HT1080 (cell line): ENCODE results near the gene HPRT1. TPM values are rescaled to one million over a fixed set of nuclear protein-coding genes. Genes with fewer than 3 reads are reported as not detected.

ENCODE experiments used
- DNase-seq: peaks from one replicate; pipeline ENCODE4 v3.0.0-alpha.2; 2015; ENCODE audit warnings: low read depth
- small RNA-seq: library from RNA; depleted of rRNA; stranded (forward); fragments of <200 nt; gene quantifications from one replicate; pipeline ENCODE3, GENCODE V24; 2014
- total RNA-seq: library from RNA; depleted of rRNA; stranded (reverse); fragments of >200 nt; shearing (Covaris generic); gene quantifications from 2 replicates; pipeline ENCODE4 v1.2.3, GENCODE V29; 2014; rRNA removed

Gene HPRT1
- total RNA-seq, 1 experiment from 2014 or later, result 17.1 TPM

DNA sequence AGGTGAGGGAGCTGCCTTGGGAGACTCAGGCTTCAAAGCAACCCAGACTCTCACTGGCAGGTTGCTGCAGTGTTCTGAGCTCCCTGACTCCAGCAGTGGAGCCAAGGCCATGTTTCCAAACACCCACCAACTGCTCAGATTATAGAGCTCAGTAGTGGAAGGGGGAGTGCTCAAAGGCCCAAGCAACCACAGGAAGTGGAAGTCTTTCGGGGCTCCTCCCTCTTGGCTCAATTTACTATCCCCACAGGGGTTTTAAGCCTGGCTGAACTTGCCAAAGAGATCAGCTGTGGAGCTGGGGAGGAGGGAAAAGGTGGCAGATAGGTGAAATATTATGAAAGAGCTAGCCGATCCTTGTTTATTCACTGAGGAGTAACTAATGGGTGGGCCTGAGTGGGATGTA, 82.5 kb downstream of the HPRT1 start:
- DNase-seq, result peak; percentile 45

DNA sequence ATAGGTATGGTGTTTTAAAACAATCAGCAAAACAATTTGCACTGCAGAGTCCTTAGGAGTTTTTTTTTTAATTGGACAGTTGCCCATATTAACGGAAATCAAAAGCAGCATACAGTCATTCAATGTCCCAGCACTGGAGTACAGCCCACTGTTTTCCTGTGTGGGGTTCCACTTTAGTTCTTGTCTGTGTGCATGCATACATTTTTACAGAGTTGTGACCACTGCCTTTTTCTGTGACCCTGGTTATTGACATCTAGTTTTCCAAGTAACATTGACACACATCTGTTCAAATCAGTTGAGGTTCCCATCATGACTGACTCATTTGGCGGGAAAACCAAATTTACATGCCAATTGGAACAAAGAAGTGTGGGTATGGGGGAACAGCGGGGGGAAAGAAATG, 83.3 kb downstream of the HPRT1 start:
- no peak for DNase-seq

DNA sequence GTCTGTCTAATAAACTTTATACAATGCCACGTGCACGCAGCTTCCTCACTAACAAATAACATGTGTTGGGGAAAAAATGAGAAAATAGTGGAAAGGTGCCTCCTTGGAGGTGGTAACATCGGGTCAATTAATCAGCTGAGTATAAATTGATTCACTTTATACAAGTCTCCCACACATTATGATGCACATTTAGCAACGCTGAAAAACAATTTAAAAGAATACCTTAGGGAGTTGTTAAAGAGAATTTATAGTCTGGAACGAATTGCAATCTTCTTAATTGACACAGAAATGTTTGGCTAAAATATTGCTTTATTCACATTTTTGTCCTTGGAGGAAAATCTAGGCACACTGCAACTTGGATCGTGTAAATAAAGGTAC, 84.2 kb downstream of the HPRT1 start:
- no peak for DNase-seq

DNA sequence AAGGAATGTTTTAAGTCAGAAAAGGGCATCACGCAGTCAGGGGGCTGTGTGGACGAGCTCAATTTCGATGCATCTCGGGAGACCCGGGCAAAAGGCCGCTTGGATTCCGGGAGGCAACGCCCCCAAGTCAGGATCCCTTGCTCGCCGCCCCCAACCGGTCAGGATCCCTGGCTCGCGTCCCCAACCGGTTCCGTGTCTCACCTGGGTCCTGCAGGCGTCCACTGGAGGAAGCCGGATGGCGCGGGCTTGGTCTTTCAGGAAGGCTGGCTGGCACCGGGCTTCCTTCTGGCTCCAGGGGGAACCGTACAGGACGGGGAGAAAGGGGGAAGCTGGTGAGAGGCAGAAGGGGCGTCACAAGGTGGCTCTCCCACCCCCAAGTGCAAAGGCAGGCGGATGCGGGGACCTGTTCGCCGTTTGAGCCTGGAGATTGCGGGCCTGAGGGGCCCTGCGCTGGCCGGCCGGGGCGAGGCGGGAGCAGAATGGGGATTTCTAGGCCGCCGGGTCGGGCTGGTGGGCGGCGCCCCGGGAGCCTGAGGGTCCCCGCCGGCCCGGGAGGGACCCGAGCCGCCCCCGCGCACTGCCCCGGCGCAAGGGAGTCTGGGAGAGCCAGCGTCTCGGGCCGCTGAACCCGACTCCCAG, 84.7 kb downstream of the HPRT1 start:
- DNase-seq, result no peak

DNA sequence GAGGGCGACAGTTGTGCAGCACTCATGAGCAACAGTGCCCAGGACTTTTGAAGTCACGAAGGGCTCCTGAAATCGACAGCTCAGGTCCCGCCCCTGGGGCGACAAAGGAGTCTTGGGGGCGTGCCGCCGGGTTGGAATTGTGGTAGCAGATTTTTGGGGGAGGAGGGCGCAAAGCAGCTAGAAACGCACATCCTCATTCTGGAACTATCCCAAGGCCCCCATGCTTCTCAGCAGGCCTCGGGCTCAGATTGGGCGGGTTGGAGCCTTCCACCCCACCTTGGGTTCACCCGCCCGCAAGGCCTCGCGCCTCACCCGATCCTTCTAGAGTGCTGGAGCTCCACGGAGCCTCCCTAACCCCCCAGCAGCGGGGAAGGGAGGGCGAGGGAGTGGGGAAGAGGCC, 85.5 kb downstream of the HPRT1 start:
- no peak for DNase-seq

GRCh38 chrX:134546187-134546586, 86.2 kb downstream of the HPRT1 start:
- no peak for DNase-seq

DNA sequence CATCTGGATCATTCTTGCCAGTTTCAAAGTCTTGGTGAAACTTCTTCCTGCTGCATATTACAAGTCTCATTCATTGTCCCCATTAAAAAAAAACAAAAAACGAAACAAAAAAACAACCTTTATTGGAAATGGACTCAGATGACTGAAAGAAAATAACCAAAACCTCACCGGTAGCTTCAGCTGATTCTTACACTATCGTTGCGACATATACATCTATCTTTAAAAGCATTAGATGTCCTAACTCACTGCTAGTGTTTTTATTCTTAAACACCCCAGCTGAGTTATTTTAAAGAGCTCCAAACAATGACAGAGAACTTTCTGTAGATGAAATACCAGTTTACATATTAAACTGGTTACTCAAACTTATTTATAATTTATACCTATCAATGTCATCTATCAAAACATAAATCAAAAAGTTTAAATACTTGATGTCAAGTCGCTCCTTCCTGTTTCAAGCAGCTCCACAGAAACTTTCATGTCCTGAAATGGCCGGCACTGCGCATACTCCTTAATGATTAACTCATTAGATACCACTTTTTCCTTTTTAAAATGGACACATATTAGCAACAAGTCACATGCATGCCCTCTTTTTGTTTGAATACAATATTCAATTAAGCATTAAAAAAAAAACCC, 87.2 kb downstream of the HPRT1 start:
- no peak for DNase-seq

GRCh38 chrX:134548257-134549201, 88.6 kb downstream of the HPRT1 start:
- DNase-seq, result peak; percentile 13

Small RNA genes lying within 50 kb of the gene (small RNA-seq; reads per million reads assigned to genes)
- gene AC004383.1 (not detected), gene MIR450A1 (not detected), gene MIR450A2 (not detected), gene MIR450B (0.27 reads per million, percentile 24 among the genes with 10 or more reads in this experiment), gene MIR503 (0.41 reads per million, percentile 46 among the genes with 10 or more reads in this experiment), gene MIR542 (0.89 reads per million, percentile 71 among the genes with 10 or more reads in this experiment)

Other genes with a start within 250 kb of the HPRT1 start
- 0.06 TPM in 1 of 2 replicates, not detected in the other for gene CCDC160, start 223.0 kb upstream of the HPRT1 start, total RNA-seq
- 16.8 and 29.4 TPM in 2 replicates for gene PHF6, start 86.9 kb upstream of the HPRT1 start, total RNA-seq
- gene PLAC1, start 198.3 kb downstream of the HPRT1 start, total RNA-seq, result 0.57 and 2.1 TPM in 2 replicates